KMS-11 (cell line): ENCODE data around the gene RSU1.

Experiments
- H2AFZ ChIP-seq: fragments of 200-600 bp; sonication (generic); 2 replicates; pipeline ENCODE4 v1.6.1; 2016; ENCODE audit warnings: antibody characterized with exemption, mixed run types, low read depth
- H3K27ac ChIP-seq: fragments of 200-600 bp; sonication (generic); 2 replicates; pipeline ENCODE4 v1.6.1; 2016; ENCODE audit warnings: mild to moderate bottlenecking, mixed run types
- H3K27me3 ChIP-seq: fragments of 200-600 bp; sonication (generic); 2 replicates; pipeline ENCODE4 v1.6.1; 2017; ENCODE audit warnings: mild to moderate bottlenecking, low read depth, mixed run types, moderate library complexity; ENCODE audit not compliant: insufficient read depth
- H3K36me3 ChIP-seq: fragments of 200-600 bp; sonication (generic); 2 replicates; pipeline ENCODE4 v1.6.1; 2017; ENCODE audit warnings: mild to moderate bottlenecking, mixed run types; ENCODE audit not compliant: insufficient read depth
- H3K4me1 ChIP-seq: fragments of 200-600 bp; sonication (generic); 2 replicates; pipeline ENCODE4 v1.6.1; 2016; ENCODE audit warnings: mild to moderate bottlenecking, low read depth, mixed run types; ENCODE audit not compliant: poor library complexity, severe bottlenecking
- H3K4me2 ChIP-seq: fragments of 200-600 bp; sonication (generic); 2 replicates; pipeline ENCODE4 v1.7.0; 2016; ENCODE audit warnings: mild to moderate bottlenecking, mixed run types
- H3K4me3 ChIP-seq: fragments of 200-600 bp; sonication (generic); IDR thresholded peaks from 2 replicates; pipeline ENCODE4 v1.6.1; 2017; ENCODE audit warnings: low read depth, low read length, mixed read lengths; ENCODE audit not compliant: insufficient read depth
- H3K79me2 ChIP-seq: fragments of 200-600 bp; sonication (generic); 2 replicates; pipeline ENCODE4 v1.6.1; 2016; ENCODE audit warnings: low read depth, mixed run types; ENCODE audit not compliant: insufficient read depth
- H3K9ac ChIP-seq: fragments of 200-600 bp; sonication (generic); 2 replicates; pipeline ENCODE4 v1.6.1; 2016; ENCODE audit warnings: mild to moderate bottlenecking, mixed run types
- H4K20me1 ChIP-seq: fragments of 200-600 bp; sonication (generic); 2 replicates; pipeline ENCODE4 v1.6.1; 2016; ENCODE audit warnings: mild to moderate bottlenecking, mixed run types; ENCODE audit not compliant: insufficient read depth
- CTCF ChIP-seq: fragments of 200-600 bp; sonication (generic); conservative IDR thresholded peaks from 2 replicates; pipeline ENCODE4 v1.6.1; 2017; ENCODE audit warnings: low read depth, mild to moderate bottlenecking, antibody characterized with exemption, low read length, moderate library complexity, mixed read lengths

Gene RSU1

GRCh38 chr10:16544099-16544498 lies 273.1 kb downstream of the RSU1 start:
- Histone ChIP-seq H3K9ac (no peak overlapping the region), H3K36me3 (no peaks in the 10 kb centered on the region), H3K79me2 (no peaks in the 10 kb centered on the region), H3K4me3 (no peak overlapping the region), H3K4me1 (no peaks in the 10 kb centered on the region), H4K20me1 (no peaks in the 10 kb centered on the region), H3K4me2 (no peak overlapping the region), H3K27me3 (no peaks in the 10 kb centered on the region), H3K27ac (no peak overlapping the region), H2AFZ (no peak overlapping the region)
- no peak for TF ChIP-seq CTCF
